HepG2 (cell line): ENCODE results near the gene CFTR. TPM values are rescaled to one million over a fixed set of nuclear protein-coding genes. Genes with fewer than 3 reads are reported as not detected.

Experiments used
- ATAC-seq: fragments of 200-7000 bp; cut with Tn5 transposase; 3 replicates; pipeline ENCODE4 v1.9.1; 2020; ENCODE audit warnings: mild to moderate bottlenecking, moderate library complexity
- BruUV-seq: library from RNA; stranded (reverse); fragments of 400-500 nt; replicated peaks from 2 replicates; lab custom pipeline; 2021; lab: Mats Ljungman, UMichigan
- CTCF ChIA-PET: fragments of 300-600 bp; formaldehyde crosslinking; extraction: SDS; loops from one replicate; lab custom pipeline; 2021; ENCODE audit warnings: low total read pairs, inconsistent platforms, low intra/inter-chr PET ratio; lab: Yijun Ruan, JAX
- POLR2A ChIA-PET: fragments of 350-600 bp; sonication (Branson Sonifier 250); formaldehyde crosslinking; loops from one replicate; lab custom pipeline; 2020; ENCODE audit warnings: antibody characterized with exemption, inconsistent platforms; lab: Yijun Ruan, JAX
- DNase-seq: peaks from one replicate; pipeline ENCODE4 v3.0.0-alpha.2; 2015; ENCODE audit warnings: low spot score
- FAIRE-seq: peaks from 3 replicates; lab custom pipeline; 2011; peaks lifted over from hg19 to GRCh38; lab: Jason Lieb, UNC
- H2AFZ ChIP-seq: one replicate; pipeline ENCODE4 v1.6.1; 2011; ENCODE audit warnings: low read length, inconsistent platforms
- H3K27ac ChIP-seq: fragments of 300-600 bp; 3 replicates; pipeline ENCODE4 v1.8.0; 2011; ENCODE audit warnings: mixed run types, mild to moderate bottlenecking, mixed read lengths, low read length, inconsistent platforms; ENCODE audit not compliant: insufficient read depth; ENCODE audit errors: extremely low read length
- H3K27me3 ChIP-seq, 2 experiments: fragments of 200-600 bp in 1 of 2; 2 replicates in 1 of 2; 3 replicates in 1 of 2; pipeline versions ENCODE4 v1.6.0 to v1.8.0; 2011; ENCODE audit warnings: low read length in 2 of 2, mild to moderate bottlenecking in 2 of 2, moderate library complexity in 2 of 2, inconsistent platforms in 1 of 2; ENCODE audit not compliant: insufficient read depth in 2 of 2, control insufficient read depth in 1 of 2
- H3K36me3 ChIP-seq, 2 experiments: fragments of 200-600 bp in 1 of 2; replicated peaks in 1 of 2; 2 replicates in 1 of 2; 3 replicates in 1 of 2; pipeline versions ENCODE4 v1.5.1 to v1.8.0; 2011; ENCODE audit warnings: low read length in 2 of 2, inconsistent platforms in 1 of 2; ENCODE audit not compliant: insufficient read depth in 2 of 2, control insufficient read depth in 1 of 2
- H3K4me1 ChIP-seq: 2 replicates; pipeline ENCODE4 v1.5.1; 2012; ENCODE audit warnings: low read length, inconsistent platforms; ENCODE audit not compliant: insufficient read depth
- H3K4me2 ChIP-seq: 2 replicates; pipeline ENCODE4 v1.6.0; 2011; ENCODE audit warnings: low read depth, low read length, inconsistent platforms
- H3K4me3 ChIP-seq, 3 experiments: fragments of 200-600 bp in 1 of 3; sonication (generic), shearing (Covaris generic) in 1 of 3; replicated peaks in 1 of 3; 2 replicates each; pipeline ENCODE4 v1.5.1; 2011 to 2016; ENCODE audit warnings: low read length in 3 of 3, inconsistent platforms in 2 of 3, low read depth in 2 of 3, mild to moderate bottlenecking in 2 of 3, control low read depth in 1 of 3, mixed read lengths in 1 of 3; ENCODE audit not compliant: insufficient read depth in 1 of 3
- H3K79me2 ChIP-seq: one replicate; pipeline ENCODE4 v1.6.1; 2011; ENCODE audit warnings: low read length, inconsistent platforms; ENCODE audit not compliant: insufficient read depth
- H3K9ac ChIP-seq: 2 replicates; pipeline ENCODE4 v1.6.0; 2011; ENCODE audit warnings: mild to moderate bottlenecking, low read depth, low read length, inconsistent platforms; ENCODE audit not compliant: insufficient read depth
- H3K9me3 ChIP-seq: 2 replicates; pipeline ENCODE4 v1.5.1; 2012; ENCODE audit warnings: mild to moderate bottlenecking, low read length
- H4K20me1 ChIP-seq: 2 replicates; pipeline ENCODE4 v1.6.0; 2011; ENCODE audit warnings: inconsistent platforms, mild to moderate bottlenecking, low read length, moderate library complexity; ENCODE audit not compliant: insufficient read depth
- CHD2 ChIP-seq: IDR thresholded peaks from 2 replicates; pipeline ENCODE4 v1.6.1; 2011; ENCODE audit warnings: low read depth, low read length, improper control_type of control experiment
- KLF9 ChIP-seq: IDR thresholded peaks from 2 replicates; pipeline ENCODE4 v1.6.1; 2016; ENCODE audit warnings: low read depth
- TP53 ChIP-seq: sonication (generic); formaldehyde crosslinking; conservative IDR thresholded peaks from 2 replicates; pipeline ENCODE4 v1.4.0; 2020; ENCODE audit warnings: missing genetic modification reagents
- ZSCAN29 ChIP-seq: sonication (generic); formaldehyde crosslinking; conservative IDR thresholded peaks from 2 replicates; pipeline ENCODE4 v1.4.0; 2020; ENCODE audit warnings: mild to moderate bottlenecking, missing genetic modification reagents
- WGBS: methylation state at CpG from one replicate; pipeline ENCODE4 v1.1.6; 2017; ENCODE audit warnings: low lambda C conversion rate; 5-methylcytosine and 5-hydroxymethylcytosine counted together
- in situ Hi-C: cut with HindIII; loops from 2 replicates; pipeline ENCODE4 v1.10.0; 2017; ENCODE audit warnings: low pct_unique_long_range_greater_than_20kb; ENCODE audit not compliant: extremely low pct_ligation_motif_present
- intact Hi-C: fragments of 100-400 bp; cut with micrococcal nuclease; formaldehyde crosslinking; loops from one replicate; pipeline ENCODE4 v1.10.0; 2022; ENCODE audit not compliant: unreplicated experiment
- polyA plus RNA-seq, 8 experiments: library from polyadenylated mRNA; depleted of rRNA in 3 of 8; stranded (reverse) in 7 of 8; unstranded in 1 of 8; fragments of >200 nt; fragmentation: Illumina TruSeq in 4 of 8; extraction: Trizol in 4 of 8; gene quantifications; 2 replicates each; pipeline versions ENCODE4 v1.2.1 to v1.2.3, GENCODE V29; 2011 to 2016; ENCODE audit warnings: low read depth in 4 of 8, missing spikeins in 1 of 8, mixed read lengths in 1 of 8; ENCODE audit not compliant: insufficient read depth in 1 of 8
- total RNA-seq, 5 experiments: library from RNA; depleted of rRNA; stranded (reverse); fragments of >200 nt; fragmentation: Illumina TruSeq; extraction: Trizol; gene quantifications; 2 replicates each; pipeline ENCODE4 v1.2.3, GENCODE V29; 2016; ENCODE audit warnings: low read depth in 1 of 5

The CFTR gene
- total and polyA plus RNA-seq, 2 of the 13 experiments (the other 11 are each of a cell fraction or from before 2014, with no cell fraction given) = not detected

GRCh38 chr7:117630501-117630900 lies 150.7 kb downstream of the CFTR start:
- Histone ChIP-seq H2AFZ (no peak overlapping the region), H3K9ac (no peak overlapping the region), H3K36me3 (no peaks in the 10 kb centered on the region), H3K9me3 (no peaks in the 10 kb centered on the region), H4K20me1 (no peaks in the 10 kb centered on the region), H3K79me2 (no peaks in the 10 kb centered on the region), H3K27me3 (no peaks in the 10 kb centered on the region), H3K27ac (no peak overlapping the region), H3K4me3 (no peak overlapping the region), H3K4me1 (peaks cover 5% of the 10 kb centered on the region; the same call in 1 of the 2 replicates), H3K4me2 (peak overlapping the region; percentile 8; the same call in 1 of the 2 replicates)
- CTCF ChIA-PET = no interaction called here
- FAIRE-seq (no peak), ATAC-seq (no peak), DNase-seq (no peak)
- 4% methylated on average over 4 of the region's 4 CpGs for WGBS
- BruUV-seq = no TSS peak
- intact Hi-C loops = no loop called here
- no peak for TF ChIP-seq ZSCAN29 (CRISPR knock-in tag)
- TF ChIP-seq TP53 (CRISPR knock-in tag) = peak; percentile 97
- POLR2A ChIA-PET = no interaction called here
- in situ Hi-C loops = no loop called here

- Histone ChIP-seq H3K79me2 (no peaks in the 10 kb centered on the region), H3K4me1 (peaks cover 5% of the 10 kb centered on the region; the same call in 1 of the 2 replicates), H3K36me3 (no peaks in the 10 kb centered on the region), H4K20me1 (no peaks in the 10 kb centered on the region), H3K27ac (no peak overlapping the region), H2AFZ (no peak overlapping the region), H3K4me2 (no peak overlapping the region)
- ChIA-PET POLR2A (no interaction called here), CTCF (no interaction called here)
- BruUV-seq = no TSS peak
- no peak for DNase-seq
- in situ Hi-C loops = no loop called here
- no peak for TF ChIP-seq KLF9
- no peak for TF ChIP-seq CHD2
- TF ChIP-seq, all 625 proteins: peak for 0
- FAIRE-seq (no peak), ATAC-seq (no peak)
- Histone ChIP-seq H3K9me3 (no peaks in the 10 kb centered on the region), H3K9ac (no peak overlapping the region), H3K27me3 (no peaks in the 10 kb centered on the region), H3K4me3 (no peak overlapping the region)
- 40% methylated on average over 1 of the region's 1 CpG for WGBS
- intact Hi-C loops = no loop called here
Measured at GRCh38 chr7:117630907-117631564, 151.2 kb downstream of the CFTR start.
